Spleen (tissue), 11 donors: Measurements from ENCODE around the gene GFAP. TPM values are rescaled to one million over a fixed set of nuclear protein-coding genes. Genes with fewer than 3 reads are reported as not detected.

Experiments
- DNase-seq: peaks from one replicate; pipeline ENCODE4 v3.0.0-alpha.2; 2020
- H3K27ac ChIP-seq, 8 donors: fragments of 200-600 bp; sonication (generic) in 7 of 8; 1 replicate in 4 of 8; 2 replicates in 4 of 8; pipeline versions ENCODE4 v1.5.0 to v1.8.0; 2016 to 2021; ENCODE audit warnings: inconsistent platforms in 4 of 8, mild to moderate bottlenecking in 4 of 8, moderate library complexity in 1 of 8
- H3K27me3 ChIP-seq, 7 donors: fragments of 200-600 bp; sonication (generic) in 6 of 7; replicated peaks in 1 of 7; 1 replicate in 4 of 7; 2 replicates in 3 of 7; pipeline versions ENCODE4 v1.5.0 to v1.8.0; 2016 to 2021; ENCODE audit warnings: inconsistent platforms in 3 of 7, mild to moderate bottlenecking in 1 of 7
- H3K36me3 ChIP-seq, 6 donors: fragments of 200-600 bp; sonication (generic) in 5 of 6; 1 replicate in 4 of 6; 2 replicates in 2 of 6; pipeline versions ENCODE4 v1.5.0 to v1.8.0; 2016 to 2021; ENCODE audit warnings: inconsistent platforms in 2 of 6
- H3K4me1 ChIP-seq, 6 donors: fragments of 200-600 bp; sonication (generic) in 5 of 6; 1 replicate in 3 of 6; 2 replicates in 3 of 6; pipeline versions ENCODE4 v1.5.0 to v1.8.0; 2016 to 2021; ENCODE audit warnings: inconsistent platforms in 3 of 6
- H3K4me3 ChIP-seq, 8 donors: fragments of 200-600 bp; sonication (generic) in 7 of 8; 1 replicate in 4 of 8; 2 replicates in 4 of 8; pipeline versions ENCODE4 v1.5.0 to v1.8.0; 2016 to 2021; ENCODE audit warnings: inconsistent platforms in 4 of 8, mild to moderate bottlenecking in 4 of 8, moderate library complexity in 2 of 8
- H3K9me3 ChIP-seq, 8 donors: fragments of 200-600 bp; sonication (generic) in 7 of 8; 1 replicate in 4 of 8; 2 replicates in 4 of 8; pipeline versions ENCODE4 v1.5.0 to v1.8.0; 2016 to 2021; ENCODE audit warnings: inconsistent platforms in 4 of 8
- POLR2A ChIP-seq, 3 donors: fragments of 450-650 bp; IDR thresholded peaks; one replicate each; pipeline ENCODE4 v1.5.1; 2017; ENCODE audit warnings: antibody characterized with exemption in 3 of 3, mild to moderate bottlenecking in 1 of 3
- POLR2AphosphoS5 ChIP-seq, 3 donors: sonication (generic); formaldehyde crosslinking; IDR thresholded peaks; one replicate each; pipeline ENCODE4 v1.5.1; 2017; ENCODE audit warnings: antibody characterized with exemption in 3 of 3
- WGBS, 5 donors: extraction: QIAGEN DNeasy Blood & Tissue Kit in 3 of 5; methylation state at CpG; one replicate each; pipeline versions ENCODE4 v1.1.5 to v1.1.7; 2013 to 2018; 5-methylcytosine and 5-hydroxymethylcytosine counted together
- intact Hi-C: fragments of 100-400 bp; cut with DNase I; formaldehyde crosslinking; loops from one replicate; pipeline ENCODE4 v1.15.0; 2023; ENCODE audit warnings: low total_unique reads
- polyA plus RNA-seq, 3 donors: library from polyadenylated mRNA; stranded (reverse); fragments of 200-250 nt; gene quantifications; one replicate each; pipeline ENCODE4 v1.2.1, GENCODE V29; 2013
- total RNA-seq, 7 donors: library from RNA; depleted of rRNA in 3 of 7; stranded (reverse); fragments of >200 nt in 3 of 7; fragmentation: NEBNext Ultra II Directional in 4 of 7; extraction: Animal tissue kit (Norgen Biotek cat#: 25700) in 4 of 7; gene quantifications; one replicate each; pipeline versions ENCODE4 v1.1.0 to v1.2.1, GENCODE V29; 2016 to 2021
- TF ChIP-seq, protein P1 (sequence below), 11 experiments: fragments of 200-600 bp in 7 of 11; fragments of 450-650 bp in 4 of 11; sonication (generic) in 4 of 11; IDR thresholded peaks in 8 of 11; conservative IDR thresholded peaks in 3 of 11; 1 replicate in 7 of 11; 2 replicates in 4 of 11; pipeline versions ENCODE4 v1.4.0 to v1.8.0; 2016 to 2021; ENCODE audit warnings: antibody characterized with exemption in 11 of 11, inconsistent platforms in 4 of 11, mild to moderate bottlenecking in 1 of 11
- donor health status: healthy with polysubstance abuse.
- donor health status: DM: no; HTN: no; CAD: no; lungs with moderate emphysema.
- donor health status: DM: no; HTN: no; CAD: no.
- donor health status: Bipolar disorder and iron deficiency.
- donor health status: healthy.
- donor health status: DM: no; HTN: no; CAD: no.
- donor health status: DM: yes; HTN: yes; CAD: no.

GFAP gene
- total and polyA plus RNA-seq, 10 donors: 0.32 to 1.7 (median 0.54) TPM; not detected in 5

DNA sequence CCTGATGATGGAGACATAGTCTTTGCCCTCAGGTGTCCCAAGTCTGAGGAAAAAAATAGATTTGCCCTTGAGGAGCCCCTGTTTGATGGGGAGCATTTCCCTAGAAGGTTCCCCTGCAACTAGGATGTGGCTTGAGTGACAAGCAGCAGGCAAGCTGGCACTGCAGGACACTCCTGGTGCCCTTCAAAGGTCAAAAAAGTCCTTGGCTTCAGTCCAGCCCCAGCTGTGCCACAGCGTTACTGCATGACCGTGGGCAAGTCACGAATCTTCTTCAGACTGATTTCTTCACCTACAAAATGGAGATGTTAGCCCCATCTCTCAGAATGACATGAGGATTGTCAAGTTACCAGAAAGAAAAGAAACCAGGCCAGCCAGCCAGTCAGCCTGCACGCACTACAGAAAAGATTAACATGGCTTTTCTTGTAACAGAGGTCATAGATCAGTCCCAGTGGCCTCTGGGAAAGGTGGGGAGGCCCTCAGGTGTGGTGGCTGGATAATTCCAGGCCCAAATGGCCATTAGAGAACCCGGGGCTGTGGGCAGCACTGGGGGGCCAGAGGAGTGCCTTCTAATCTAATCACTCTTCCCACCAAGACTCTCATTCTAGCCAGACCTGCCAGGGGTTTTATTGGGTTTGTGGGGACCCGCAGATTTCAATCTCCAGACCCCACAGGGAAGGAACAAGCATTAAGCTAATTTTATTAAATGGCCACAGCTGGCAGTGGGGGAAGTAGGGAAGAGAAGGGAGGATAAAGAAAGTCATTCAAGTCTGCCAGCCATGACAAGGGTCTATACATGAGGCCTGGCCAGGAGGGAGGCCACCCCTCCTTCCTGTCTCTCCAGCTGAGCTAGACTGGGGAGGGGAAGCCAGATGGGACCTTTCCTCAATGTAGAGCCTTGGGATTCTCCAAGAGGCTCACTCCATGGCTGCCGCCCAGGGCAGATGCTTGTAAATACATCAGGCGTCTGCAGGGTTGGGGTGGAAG lies 42.0 kb upstream of the GFAP start:
- no peaks in the 10 kb centered on the region for H3K36me3 ChIP-seq
- intact Hi-C loops: no loop called here
- H3K4me1 ChIP-seq: peaks cover 0 to 14% (median 10%) of the 10 kb centered on the region in 6 donors
- WGBS, 5 donors: 72 to 89% (median 78%) methylated on average over 8 of the region's 8 CpGs
- H3K4me3 ChIP-seq: no peak overlapping the region
- H3K9me3 ChIP-seq: no peaks in the 10 kb centered on the region
- DNase-seq: no peak
- peaks cover 0 to 70% (median 28%) of the 10 kb centered on the region in 7 donors for H3K27me3 ChIP-seq
- TF ChIP-seq, protein P1, sequence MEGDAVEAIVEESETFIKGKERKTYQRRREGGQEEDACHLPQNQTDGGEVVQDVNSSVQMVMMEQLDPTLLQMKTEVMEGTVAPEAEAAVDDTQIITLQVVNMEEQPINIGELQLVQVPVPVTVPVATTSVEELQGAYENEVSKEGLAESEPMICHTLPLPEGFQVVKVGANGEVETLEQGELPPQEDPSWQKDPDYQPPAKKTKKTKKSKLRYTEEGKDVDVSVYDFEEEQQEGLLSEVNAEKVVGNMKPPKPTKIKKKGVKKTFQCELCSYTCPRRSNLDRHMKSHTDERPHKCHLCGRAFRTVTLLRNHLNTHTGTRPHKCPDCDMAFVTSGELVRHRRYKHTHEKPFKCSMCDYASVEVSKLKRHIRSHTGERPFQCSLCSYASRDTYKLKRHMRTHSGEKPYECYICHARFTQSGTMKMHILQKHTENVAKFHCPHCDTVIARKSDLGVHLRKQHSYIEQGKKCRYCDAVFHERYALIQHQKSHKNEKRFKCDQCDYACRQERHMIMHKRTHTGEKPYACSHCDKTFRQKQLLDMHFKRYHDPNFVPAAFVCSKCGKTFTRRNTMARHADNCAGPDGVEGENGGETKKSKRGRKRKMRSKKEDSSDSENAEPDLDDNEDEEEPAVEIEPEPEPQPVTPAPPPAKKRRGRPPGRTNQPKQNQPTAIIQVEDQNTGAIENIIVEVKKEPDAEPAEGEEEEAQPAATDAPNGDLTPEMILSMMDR (IDR thresholded peaks at IDR 0.05 in 8 of 11, conservative IDR thresholded peaks at IDR 0.05 in 3 of 11): no peak
- no peak for TF ChIP-seq POLR2A (IDR thresholded peaks at IDR 0.05)
- TF ChIP-seq POLR2AphosphoS5 (IDR thresholded peaks at IDR 0.05): no peak
- H3K27ac ChIP-seq: no peak overlapping the region

DNA sequence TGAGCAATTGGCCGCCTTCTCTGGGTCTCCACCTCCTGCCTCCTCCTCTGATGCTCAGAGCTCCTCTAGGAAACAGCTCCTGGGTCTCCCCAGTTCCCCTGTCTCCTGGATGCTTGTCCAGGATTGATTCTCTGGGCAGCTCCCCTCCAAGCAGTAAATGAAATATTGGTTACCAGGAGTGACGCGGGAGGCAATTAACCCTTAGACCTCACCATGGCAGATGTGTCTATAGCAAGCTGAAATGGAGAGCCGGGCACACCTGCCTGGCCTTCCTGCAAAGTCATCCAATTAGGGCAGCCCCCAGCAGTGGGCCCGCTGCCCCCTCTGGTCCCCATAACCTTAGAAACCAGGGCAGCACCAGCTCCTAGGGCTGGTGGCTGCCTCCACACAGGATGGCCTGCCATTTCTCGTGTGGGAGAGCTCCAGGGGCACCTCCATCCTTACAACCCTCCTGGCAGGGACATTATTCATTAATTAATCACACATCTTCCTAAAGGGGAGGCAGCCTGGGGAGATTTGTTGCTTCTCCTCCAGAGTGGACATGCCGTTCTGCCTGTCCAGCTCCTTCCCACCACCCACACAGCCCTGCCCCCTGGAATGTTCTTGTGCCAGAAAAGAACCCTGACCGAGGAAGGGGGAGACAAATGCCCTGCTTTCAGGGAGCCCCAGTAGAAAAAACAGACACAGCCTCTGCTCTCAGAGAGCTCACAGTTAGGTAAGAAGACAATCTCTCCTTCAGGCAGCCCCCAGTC lies 40.5 kb upstream of the GFAP start:
- no peak for DNase-seq
- Histone ChIP-seq H3K4me3 (no peak overlapping the region), H3K36me3 (no peaks in the 10 kb centered on the region), H3K4me1 (peaks cover 0 to 14% (median 10%) of the 10 kb centered on the region in 6 donors), H3K27ac (no peak overlapping the region), H3K27me3 (peaks cover 0 to 59% (median 24%) of the 10 kb centered on the region in 7 donors), H3K9me3 (no peaks in the 10 kb centered on the region)
- intact Hi-C loops: no loop called here
- TF ChIP-seq POLR2A (IDR thresholded peaks at IDR 0.05) (no peak), POLR2AphosphoS5 (IDR thresholded peaks at IDR 0.05) (no peak)
- TF ChIP-seq, protein P1 (IDR thresholded peaks at IDR 0.05 in 8 of 11, conservative IDR thresholded peaks at IDR 0.05 in 3 of 11): no peak
- WGBS, 5 donors: 75 to 82% (median 80%) methylated on average over 8 of the region's 8 CpGs

DNA sequence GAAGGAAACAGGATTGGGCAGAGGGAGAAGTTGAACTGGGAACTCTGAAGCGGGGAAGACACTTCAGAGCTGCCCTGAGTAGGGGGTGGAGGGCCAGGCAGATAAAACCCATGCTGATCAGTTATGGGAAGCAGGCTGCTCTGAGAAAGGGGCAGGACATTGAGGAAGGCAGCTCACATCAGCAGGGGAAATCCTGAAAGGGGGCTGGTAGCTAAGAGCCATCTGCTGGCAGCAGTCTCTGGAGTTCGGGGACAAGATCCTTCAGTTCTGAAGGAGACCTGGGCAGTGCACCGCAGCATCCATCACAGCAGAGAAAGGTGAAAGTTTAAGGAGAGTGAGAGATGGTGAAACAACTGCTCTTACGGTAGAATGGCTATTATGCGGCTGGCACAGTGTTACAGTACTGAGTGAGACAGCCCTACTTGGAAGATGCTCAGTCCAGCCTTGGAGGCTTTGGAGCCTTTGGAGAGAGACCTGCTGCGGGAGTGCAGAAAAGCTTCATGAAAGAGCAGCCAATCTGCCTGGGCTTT lies 37.7 kb upstream of the GFAP start:
- intact Hi-C loops: no loop called here
- H3K36me3 ChIP-seq: no peaks in the 10 kb centered on the region
- TF ChIP-seq, protein P1 (IDR thresholded peaks at IDR 0.05 in 8 of 11, conservative IDR thresholded peaks at IDR 0.05 in 3 of 11): no peak
- TF ChIP-seq POLR2A (IDR thresholded peaks at IDR 0.05) (no peak), POLR2AphosphoS5 (IDR thresholded peaks at IDR 0.05) (no peak)
- H3K4me1 ChIP-seq: peaks cover 0 to 7% (median 5%) of the 10 kb centered on the region in 6 donors
- peaks cover 0 to 30% (median 0%) of the 10 kb centered on the region in 7 donors for H3K27me3 ChIP-seq
- no peak overlapping the region for H3K4me3 ChIP-seq
- H3K9me3 ChIP-seq: no peaks in the 10 kb centered on the region
- no peak for DNase-seq
- WGBS, 5 donors: 69 to 84% (median 78%) methylated on average over 6 of the region's 6 CpGs
- H3K27ac ChIP-seq: no peak overlapping the region
